Activated naive CD4-positive, alpha-beta T cell treated with anti-CD3 and anti-CD28 coated beads, Interleukin-2, amount 10 ng/mL, durations not matched to agents 7 days and 5 days (primary cell): ENCODE data around the gene ZBTB7A.

ENCODE experiments used
- CTCF ChIA-PET: fragments of 350-600 bp; sonication (Branson Sonifier 250); formaldehyde crosslinking; loops from one replicate; lab custom pipeline; 2021; ENCODE audit warnings: antibody characterized with exemption; lab: Charles Lee
- DNase-seq: peaks from one replicate; pipeline ENCODE4 v3.0.0-alpha.2; 2020
- H3K27ac Mint-ChIP-seq: one replicate; pipeline ENCODE4 v1.8.0; 2021; ENCODE audit warnings: mild to moderate bottlenecking, moderate library complexity, mixed read lengths
- H3K27me3 Mint-ChIP-seq: one replicate; pipeline ENCODE4 v1.8.0; 2021; ENCODE audit warnings: mild to moderate bottlenecking, mixed read lengths
- H3K36me3 Mint-ChIP-seq: one replicate; pipeline ENCODE4 v1.8.0; 2021; ENCODE audit warnings: mixed read lengths
- H3K4me1 Mint-ChIP-seq: one replicate; pipeline ENCODE4 v1.8.0; 2021; ENCODE audit warnings: mixed read lengths
- H3K4me3 Mint-ChIP-seq: one replicate; pipeline ENCODE4 v1.8.0; 2021; ENCODE audit warnings: mild to moderate bottlenecking, moderate library complexity, mixed read lengths
- H3K9me3 Mint-ChIP-seq: one replicate; pipeline ENCODE4 v1.8.0; 2021; ENCODE audit warnings: mixed read lengths

ZBTB7A gene

GRCh38 chr19:4087787-4088679 lies 21.3 kb upstream of the ZBTB7A start:
- no peaks in the 10 kb centered on the region for H3K27me3 Mint-ChIP-seq
- peak overlapping the region; percentile 70 for H3K4me3 Mint-ChIP-seq
- CTCF ChIA-PET = interaction anchor here (1.0 to 1.6 kb wide), 4 partner anchors 11 to 52 kb away, joined by 3 to 7 read pairs (median 4); no protein-coding TSS in a partner anchor
- peak overlapping the region; percentile 98 for H3K27ac Mint-ChIP-seq
- peaks cover 7% of the 10 kb centered on the region for H3K36me3 Mint-ChIP-seq
- no peak for DNase-seq
- no peaks in the 10 kb centered on the region for H3K9me3 Mint-ChIP-seq
- H3K4me1 Mint-ChIP-seq = peaks cover 72% of the 10 kb centered on the region

- CTCF ChIA-PET = interaction anchor here (1.6 kb wide), 1 partner anchor 9 kb away, joined by 3 read pairs; no protein-coding TSS in a partner anchor
- H3K27ac Mint-ChIP-seq = peak overlapping the region; percentile 84
These were observed 19.7 kb upstream of the ZBTB7A start for GRCh38 chr19:4086411-4086867.

GRCh38 chr19:4084547-4084877 lies 17.8 kb upstream of the ZBTB7A start:
- Mint-ChIP-seq H3K27me3 (no peaks in the 10 kb centered on the region), H3K4me1 (peaks cover 66% of the 10 kb centered on the region), H3K4me3 (peak overlapping the region; percentile 20), H3K9me3 (no peaks in the 10 kb centered on the region), H3K36me3 (peaks cover 5% of the 10 kb centered on the region), H3K27ac (peak overlapping the region; percentile 50)
- CTCF ChIA-PET = no interaction called here
- no peak for DNase-seq

More at GRCh38 chr19:4086411-4086867, 19.7 kb upstream of the ZBTB7A start:
- Mint-ChIP-seq H3K9me3 (no peaks in the 10 kb centered on the region), H3K27me3 (no peaks in the 10 kb centered on the region), H3K36me3 (peaks cover 7% of the 10 kb centered on the region), H3K4me1 (peaks cover 72% of the 10 kb centered on the region), H3K4me3 (no peak overlapping the region)
- DNase-seq = no peak

- CTCF ChIA-PET = no interaction called here
- DNase-seq = peak; percentile 68
- Mint-ChIP-seq H3K9me3 (no peaks in the 10 kb centered on the region), H3K27me3 (no peaks in the 10 kb centered on the region), H3K36me3 (peaks cover 5% of the 10 kb centered on the region), H3K4me1 (peaks cover 63% of the 10 kb centered on the region), H3K27ac (peak overlapping the region; percentile 77), H3K4me3 (peak overlapping the region; percentile 57)
These were observed 17.2 kb upstream of the ZBTB7A start for GRCh38 chr19:4083677-4084546.

GRCh38 chr19:4082172-4082571 lies 15.5 kb upstream of the ZBTB7A start:
- no peaks in the 10 kb centered on the region for H3K27me3 Mint-ChIP-seq
- peaks cover 61% of the 10 kb centered on the region for H3K4me1 Mint-ChIP-seq
- peaks cover 2% of the 10 kb centered on the region for H3K36me3 Mint-ChIP-seq
- CTCF ChIA-PET = no interaction called here
- no peak overlapping the region for H3K27ac Mint-ChIP-seq
- DNase-seq = no peak
- H3K4me3 Mint-ChIP-seq = no peak overlapping the region
- no peaks in the 10 kb centered on the region for H3K9me3 Mint-ChIP-seq

- CTCF ChIA-PET = no interaction called here
- H3K36me3 Mint-ChIP-seq = peaks cover 2% of the 10 kb centered on the region
- H3K4me3 Mint-ChIP-seq = no peak overlapping the region
- H3K27me3 Mint-ChIP-seq = no peaks in the 10 kb centered on the region
- no peak overlapping the region for H3K27ac Mint-ChIP-seq
- no peaks in the 10 kb centered on the region for H3K9me3 Mint-ChIP-seq
- peaks cover 62% of the 10 kb centered on the region for H3K4me1 Mint-ChIP-seq
- no peak for DNase-seq
These were observed 14.9 kb upstream of the ZBTB7A start for GRCh38 chr19:4081441-4082129.

GRCh38 chr19:4080473-4080872 lies 13.8 kb upstream of the ZBTB7A start:
- Mint-ChIP-seq H3K4me1 (peaks cover 57% of the 10 kb centered on the region), H3K36me3 (peaks cover 2% of the 10 kb centered on the region), H3K4me3 (no peak overlapping the region), H3K27me3 (no peaks in the 10 kb centered on the region), H3K9me3 (no peaks in the 10 kb centered on the region), H3K27ac (no peak overlapping the region)
- no peak for DNase-seq
- CTCF ChIA-PET = no interaction called here

- peak; percentile 72 for DNase-seq
- H3K4me3 Mint-ChIP-seq = peak overlapping the region; percentile 56
- H3K27me3 Mint-ChIP-seq = peaks cover 4% of the 10 kb centered on the region
- no peaks in the 10 kb centered on the region for H3K9me3 Mint-ChIP-seq
- peak overlapping the region; percentile 69 for H3K27ac Mint-ChIP-seq
- peaks cover 55% of the 10 kb centered on the region for H3K4me1 Mint-ChIP-seq
- CTCF ChIA-PET = interaction anchor here (0.6 kb wide), 1 partner anchor 69 kb away, joined by 4 read pairs; no protein-coding TSS in a partner anchor
- no peaks in the 10 kb centered on the region for H3K36me3 Mint-ChIP-seq
These were observed 11.3 kb upstream of the ZBTB7A start for GRCh38 chr19:4077800-4078684.

GRCh38 chr19:4077007-4077374 lies 10.3 kb upstream of the ZBTB7A start:
- CTCF ChIA-PET = interaction anchor here (0.7 kb wide), 1 partner anchor 10 kb away, joined by 3 read pairs; no protein-coding TSS in a partner anchor
- Mint-ChIP-seq H3K4me1 (peaks cover 52% of the 10 kb centered on the region), H3K27me3 (peaks cover 4% of the 10 kb centered on the region), H3K27ac (no peak overlapping the region), H3K4me3 (peak overlapping the region; percentile 56), H3K36me3 (no peaks in the 10 kb centered on the region), H3K9me3 (no peaks in the 10 kb centered on the region)
- DNase-seq = no peak

GRCh38 chr19:4075373-4075772 lies 8.7 kb upstream of the ZBTB7A start:
- H3K9me3 Mint-ChIP-seq = no peaks in the 10 kb centered on the region
- H3K36me3 Mint-ChIP-seq = no peaks in the 10 kb centered on the region
- H3K4me3 Mint-ChIP-seq = no peak overlapping the region
- H3K27ac Mint-ChIP-seq = peak overlapping the region; percentile 74
- peaks cover 50% of the 10 kb centered on the region for H3K4me1 Mint-ChIP-seq
- H3K27me3 Mint-ChIP-seq = peaks cover 4% of the 10 kb centered on the region
- CTCF ChIA-PET = no interaction called here
- DNase-seq = peak; percentile 51

GRCh38 chr19:4071610-4072009 lies 4.9 kb upstream of the ZBTB7A start:
- Mint-ChIP-seq H3K9me3 (no peaks in the 10 kb centered on the region), H3K36me3 (no peaks in the 10 kb centered on the region), H3K27ac (no peak overlapping the region), H3K4me1 (peaks cover 51% of the 10 kb centered on the region), H3K27me3 (peaks cover 7% of the 10 kb centered on the region), H3K4me3 (no peak overlapping the region)
- no peak for DNase-seq
- CTCF ChIA-PET = no interaction called here

- H3K27me3 Mint-ChIP-seq = peaks cover 3% of the 10 kb centered on the region
- CTCF ChIA-PET = no interaction called here
- peak overlapping the region; percentile 82 for H3K4me3 Mint-ChIP-seq
- H3K4me1 Mint-ChIP-seq = peaks cover 34% of the 10 kb centered on the region
- H3K27ac Mint-ChIP-seq = peak overlapping the region; percentile 94
- no peaks in the 10 kb centered on the region for H3K9me3 Mint-ChIP-seq
- no peaks in the 10 kb centered on the region for H3K36me3 Mint-ChIP-seq
- DNase-seq = peak; percentile 84
These were observed 2.7 kb upstream of the ZBTB7A start for GRCh38 chr19:4069331-4069959.
